Activated CD8-positive, alpha-beta memory T cell treated with anti-CD3 and anti-CD28 coated beads for 1 hour (primary cell): ENCODE results near the gene LRRC3.

Source experiments
- DNase-seq, 2 donors: peaks; one replicate each; pipeline ENCODE4 v3.0.0-alpha.2; 2020; ENCODE audit warnings: low read depth in 1 of 2; ENCODE audit errors: extremely low read depth in 1 of 2

LRRC3 gene

DNA sequence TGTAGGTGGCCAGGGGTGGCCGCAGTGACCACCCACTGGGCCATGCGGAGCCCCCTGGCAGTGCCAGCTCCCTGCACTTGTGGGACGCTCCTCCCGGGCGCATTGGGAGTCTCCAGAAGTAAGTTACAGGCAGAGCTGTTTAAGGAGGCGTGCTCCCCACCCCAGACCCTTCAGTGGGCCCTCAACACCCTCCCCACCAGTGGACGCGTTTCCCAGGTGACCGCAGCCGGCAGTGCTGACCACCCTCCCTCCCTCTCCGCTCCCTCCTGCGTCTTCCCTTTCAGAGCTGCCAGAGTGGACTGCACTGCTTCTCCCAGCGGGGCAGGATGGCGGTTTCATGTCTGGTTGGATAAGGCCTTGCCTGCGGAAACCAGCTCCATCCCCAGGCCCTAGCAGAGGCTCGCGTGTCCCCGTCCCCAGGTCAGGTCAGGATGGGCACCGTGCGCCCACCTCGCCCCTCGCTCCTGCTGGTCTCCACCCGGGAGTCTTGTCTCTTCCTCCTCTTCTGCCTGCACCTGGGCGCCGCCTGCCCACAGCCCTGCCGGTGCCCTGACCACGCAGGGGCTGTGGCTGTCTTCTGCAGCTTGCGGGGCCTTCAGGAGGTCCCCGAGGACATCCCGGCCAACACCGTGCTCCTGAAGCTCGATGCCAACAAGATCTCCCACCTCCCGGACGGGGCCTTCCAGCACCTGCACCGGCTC, 1.1 kb downstream of the LRRC3 start:
- DNase-seq = no peak

GRCh38 chr21:44456915-44457736, 1.8 kb downstream of the LRRC3 start:
- no peak for DNase-seq

- no peak for DNase-seq
These were observed 3.8 kb downstream of the LRRC3 start for GRCh38 chr21:44458971-44459711.

DNA sequence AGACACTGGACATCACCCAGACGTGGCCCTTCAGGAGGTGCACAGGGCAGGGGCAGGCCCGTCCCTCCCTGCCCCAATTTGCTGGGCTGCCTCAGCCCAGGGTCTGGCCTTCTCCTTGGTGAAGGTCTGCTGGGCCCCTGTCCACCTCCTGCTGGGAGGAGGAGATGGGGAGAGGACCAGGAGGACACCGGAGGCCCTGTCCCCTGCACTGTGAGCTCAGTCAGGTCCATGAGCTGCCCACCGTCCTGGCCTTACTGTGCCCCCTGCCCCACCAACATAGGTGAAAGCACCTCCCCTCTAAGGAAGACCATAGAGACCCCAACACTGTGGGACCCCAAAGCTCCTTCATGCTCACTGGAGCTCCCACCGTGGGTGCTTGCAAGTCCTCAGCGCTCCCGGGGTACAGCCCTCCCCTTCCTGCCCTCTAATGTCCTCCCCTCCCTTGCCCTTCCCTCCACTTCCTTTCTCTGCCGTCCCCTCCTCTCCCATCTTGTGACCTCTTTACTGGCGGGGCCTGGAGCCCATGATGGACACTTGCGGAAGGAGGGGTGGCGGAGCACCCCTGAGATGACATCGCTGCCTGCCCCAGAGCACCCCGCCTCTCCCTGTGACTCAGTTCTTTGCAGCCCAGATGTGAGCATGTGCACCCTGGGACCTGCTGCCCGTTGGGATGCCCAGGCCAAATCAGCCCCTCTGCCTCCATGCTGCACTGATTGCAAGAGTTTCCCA, 4.6 kb downstream of the LRRC3 start:
- no peak for DNase-seq

GRCh38 chr21:44460441-44460755, 5.1 kb downstream of the LRRC3 start:
- DNase-seq = no peak

- DNase-seq = no peak
These were observed 5.7 kb downstream of the LRRC3 start for GRCh38 chr21:44461005-44461404.

DNA sequence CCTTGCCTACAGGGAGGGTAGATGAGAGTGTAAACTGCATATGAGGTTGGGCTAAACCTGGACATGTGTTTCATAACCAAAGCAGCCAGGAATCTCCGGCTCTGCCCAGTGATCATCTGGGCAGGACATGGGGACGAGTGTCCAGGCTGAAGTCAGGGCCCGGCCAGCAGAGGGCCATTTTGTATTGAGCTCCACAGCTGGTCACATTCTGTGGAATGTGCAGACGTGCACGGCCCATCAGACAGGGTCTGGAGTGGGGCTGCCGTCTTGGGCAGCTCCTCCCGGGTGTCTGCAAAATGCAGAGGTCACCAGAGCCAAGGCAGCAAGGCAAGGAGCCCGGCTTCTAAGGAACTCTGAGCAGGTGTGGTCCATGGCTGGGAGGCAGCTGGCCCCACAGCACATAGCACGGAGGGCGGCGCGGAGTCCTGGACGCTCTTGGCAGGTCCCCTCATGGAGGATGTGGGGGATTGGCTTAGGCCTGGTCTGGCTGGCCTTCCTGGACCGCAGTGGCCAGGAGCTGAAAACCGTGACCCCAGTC, 6.2 kb downstream of the LRRC3 start:
- DNase-seq = no peak

- DNase-seq = no peak
These were observed 7.0 kb downstream of the LRRC3 start for GRCh38 chr21:44462086-44462833.

GRCh38 chr21:44462834-44463200, 7.5 kb downstream of the LRRC3 start:
- no peak for DNase-seq

GRCh38 chr21:44463724-44464123, 8.4 kb downstream of the LRRC3 start:
- DNase-seq = no peak

DNA sequence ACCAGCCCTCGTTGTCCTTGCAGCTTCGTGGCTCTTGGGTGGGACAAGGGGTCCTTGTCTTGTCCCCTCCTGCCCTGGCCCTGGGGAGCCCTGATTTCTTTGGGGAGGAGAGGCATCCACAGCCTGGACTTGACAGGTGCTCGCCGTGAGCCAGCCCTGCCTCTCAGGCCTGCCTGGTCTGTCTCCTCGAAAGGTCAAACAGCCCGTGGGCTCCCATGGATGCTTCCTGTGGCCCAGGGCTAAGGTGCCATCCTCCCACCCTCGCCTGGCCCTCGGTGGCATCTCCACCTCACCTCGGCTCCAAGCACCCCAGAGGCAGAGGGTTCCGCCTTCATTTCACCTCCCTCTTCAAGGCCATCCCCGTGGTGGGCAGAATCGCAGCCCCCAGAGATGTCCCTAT, 9.0 kb downstream of the LRRC3 start:
- DNase-seq = no peak

DNA sequence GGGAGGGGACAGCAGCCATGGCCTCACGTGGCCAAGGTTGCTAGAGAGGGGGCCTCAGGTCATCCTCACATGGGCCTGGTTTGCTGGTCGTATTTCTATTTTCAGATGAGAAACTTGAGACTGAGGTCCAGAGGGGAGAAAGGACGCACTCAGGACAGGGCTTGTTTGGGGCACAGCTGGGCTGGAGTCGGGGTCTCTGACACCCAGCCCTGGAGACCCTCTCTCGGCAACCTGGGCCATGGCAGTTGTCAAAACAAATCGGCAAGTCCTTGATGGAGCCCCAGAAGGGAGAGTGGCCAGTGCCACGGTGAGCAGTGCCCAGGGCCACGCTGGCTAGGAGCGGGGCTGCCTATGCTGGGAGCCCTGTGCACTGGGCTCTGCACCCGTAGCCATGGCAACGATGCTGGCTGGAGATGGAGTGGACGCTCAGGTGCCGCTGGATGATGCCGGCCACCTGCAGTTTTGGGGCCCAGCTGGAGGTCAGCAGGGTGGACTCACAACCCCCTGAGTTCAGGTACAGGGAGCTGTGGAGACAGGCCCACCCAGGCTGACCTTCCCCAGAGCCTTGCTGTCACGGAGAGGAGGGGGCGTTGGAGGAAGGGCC, 11.1 kb downstream of the LRRC3 start:
- no peak for DNase-seq

DNA sequence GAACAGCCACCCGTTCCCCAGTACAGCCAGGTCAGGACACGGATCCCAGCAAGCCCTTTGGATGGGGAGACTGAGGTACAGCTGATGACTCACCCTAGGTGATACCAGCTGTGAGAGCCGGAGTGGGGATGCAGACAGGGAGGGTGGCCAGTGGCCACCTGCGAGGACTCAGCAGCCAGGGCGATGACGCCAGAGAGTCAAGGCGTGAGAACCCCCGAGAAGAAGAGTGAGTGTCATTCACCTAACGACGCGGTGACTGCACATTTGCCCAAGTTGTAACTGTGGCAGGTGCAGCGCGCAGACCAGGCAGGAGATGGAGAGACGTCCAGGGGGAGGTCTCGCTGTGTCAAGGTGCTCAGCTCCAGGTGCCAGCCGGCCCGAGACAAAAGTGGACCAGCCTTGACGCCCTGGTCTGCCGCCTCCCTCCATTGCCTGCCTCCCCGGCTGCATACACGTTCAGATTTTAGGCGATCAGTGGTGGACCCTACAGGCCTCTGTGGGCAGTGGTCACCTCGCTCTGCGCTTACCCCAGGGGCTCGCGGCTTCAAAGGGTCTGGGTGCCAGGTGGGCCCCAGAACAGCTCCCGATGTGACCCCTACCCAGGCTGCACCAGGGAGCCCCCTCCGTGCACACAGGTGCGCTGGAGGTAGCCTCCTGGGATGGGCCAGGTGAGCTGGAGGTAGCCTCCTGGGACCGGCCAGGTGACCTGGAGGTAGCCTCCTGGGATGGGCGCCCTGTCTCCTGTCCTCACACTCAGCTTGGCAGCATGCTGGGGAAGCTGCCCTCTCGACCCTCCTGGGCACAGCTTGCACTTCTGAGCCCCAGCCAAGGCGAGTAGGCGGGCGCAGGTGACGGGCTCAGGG, 11.9 kb downstream of the LRRC3 start:
- no peak for DNase-seq

DNA sequence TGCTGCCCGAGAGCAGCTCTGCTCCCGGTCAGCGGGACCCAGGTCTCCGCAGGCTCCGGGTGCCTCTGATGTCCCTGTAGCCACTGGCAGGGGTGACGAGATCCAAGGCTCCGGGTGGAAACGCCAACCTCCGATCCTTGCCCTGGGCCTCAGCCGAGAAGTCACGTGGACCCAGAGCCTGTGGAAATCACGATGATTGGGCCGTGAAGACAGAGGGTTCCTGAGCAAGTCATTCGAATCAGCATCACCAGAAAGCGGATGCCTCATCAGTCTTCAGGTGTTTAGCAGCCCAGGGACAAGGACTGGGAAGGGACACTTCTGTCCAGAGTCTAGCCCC, 12.5 kb downstream of the LRRC3 start:
- no peak for DNase-seq

GRCh38 chr21:44471341-44471740, 16.0 kb downstream of the LRRC3 start:
- DNase-seq = no peak

- DNase-seq = no peak
These were observed 16.7 kb downstream of the LRRC3 start for GRCh38 chr21:44471996-44472395.

- no peak for DNase-seq
These were observed 18.7 kb downstream of the LRRC3 start for GRCh38 chr21:44473915-44474555.

DNA sequence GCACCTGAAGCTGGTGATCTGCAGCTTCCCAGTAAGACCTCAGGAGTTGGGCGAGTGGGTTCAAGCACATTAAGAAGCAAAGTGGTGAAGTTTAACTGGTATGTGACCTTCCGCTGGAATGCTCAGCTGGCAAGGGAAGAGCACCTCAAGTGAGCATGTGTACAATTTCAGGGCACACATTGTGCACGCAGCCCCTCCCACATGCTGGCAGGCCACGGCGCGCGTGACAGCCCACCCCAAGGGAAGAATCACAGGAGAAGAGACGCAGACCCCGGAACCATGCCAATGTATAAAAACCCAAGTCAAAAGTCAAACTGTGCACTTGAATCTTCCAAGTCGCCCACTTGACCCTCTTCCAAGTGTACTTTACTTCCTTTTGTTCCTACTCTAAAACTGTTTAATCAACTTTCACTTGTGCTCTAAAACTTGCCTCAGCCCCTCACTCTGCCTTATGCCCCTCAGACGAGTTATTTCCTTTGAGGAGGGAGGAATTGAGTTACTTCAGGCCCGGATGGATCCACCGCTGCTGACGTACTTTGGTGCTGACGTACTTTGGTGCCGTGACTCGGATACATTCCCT, 20.0 kb downstream of the LRRC3 start:
- DNase-seq = no peak
